Subcutaneous abdominal adipose tissue (tissue), 5 donors: ENCODE results near the gene ZNF765.
"Not testable (repeated sequence)": the region's sequence is repeated elsewhere in the genome, so short reads cannot be mapped to it uniquely, and the experiment has no call there.

Experiments
- H3K27ac ChIP-seq: one replicate; pipeline ENCODE4 v1.7.0; 2013; ENCODE audit warnings: low read depth, mild to moderate bottlenecking, inconsistent platforms, low read length, moderate library complexity
- H3K27me3 ChIP-seq, 5 donors: one replicate each; pipeline ENCODE4 v1.7.0; 2013; ENCODE audit warnings: low read length in 5 of 5, inconsistent platforms in 1 of 5; ENCODE audit not compliant: control insufficient read depth in 5 of 5, insufficient read depth in 4 of 5
- H3K36me3 ChIP-seq, 5 donors: one replicate each; pipeline ENCODE4 v1.7.0; 2013; ENCODE audit warnings: low read length in 5 of 5; ENCODE audit not compliant: control insufficient read depth in 5 of 5, insufficient read depth in 5 of 5
- H3K4me1 ChIP-seq, 5 donors: one replicate each; pipeline ENCODE4 v1.7.0; 2013; ENCODE audit warnings: low read length in 5 of 5, mild to moderate bottlenecking in 3 of 5, moderate library complexity in 1 of 5; ENCODE audit not compliant: control insufficient read depth in 5 of 5, insufficient read depth in 5 of 5
- H3K4me3 ChIP-seq, 5 donors: one replicate each; pipeline ENCODE4 v1.7.0; 2013; ENCODE audit warnings: low read length in 5 of 5, low read depth in 1 of 5
- H3K9ac ChIP-seq, 5 donors: one replicate each; pipeline ENCODE4 v1.7.0; 2013; ENCODE audit warnings: low read length in 5 of 5, mild to moderate bottlenecking in 4 of 5, moderate library complexity in 3 of 5
- H3K9me3 ChIP-seq, 5 donors: one replicate each; pipeline ENCODE4 v1.7.0; 2013; ENCODE audit warnings: low read length in 5 of 5; ENCODE audit not compliant: control insufficient read depth in 5 of 5
- donor health status: healthy.
- donor health status: healthy.
- donor health status: healthy.
- donor health status: healthy.
- donor health status: healthy.

ZNF765 gene

DNA sequence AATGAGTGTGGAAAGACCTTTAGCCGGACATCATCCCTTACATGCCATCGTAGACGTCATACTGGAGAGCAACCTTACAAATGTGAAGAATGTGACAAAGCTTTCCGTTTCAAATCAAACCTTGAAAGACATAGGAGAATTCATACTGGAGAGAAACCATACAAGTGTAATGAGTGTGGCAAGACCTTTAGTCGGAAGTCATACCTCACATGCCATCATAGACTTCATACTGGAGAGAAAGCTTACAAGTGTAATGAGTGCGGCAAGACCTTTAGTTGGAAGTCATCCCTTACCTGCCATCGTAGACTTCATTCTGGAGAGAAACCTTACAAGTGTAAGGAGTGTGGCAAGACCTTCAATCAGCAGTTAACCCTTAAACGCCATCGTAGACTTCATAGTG is 60.9 kb downstream of the ZNF765 start:
- no peaks in the 10 kb centered on the region for H3K27me3 ChIP-seq
- no peak overlapping the region for H3K9ac ChIP-seq
- no peaks in the 10 kb centered on the region for H3K4me1 ChIP-seq
- no peak overlapping the region for H3K27ac ChIP-seq
- peaks cover 22 to 50% (median 44%) of the 10 kb centered on the region in 5 donors for H3K36me3 ChIP-seq
- H3K9me3 ChIP-seq, result peaks cover 18 to 59% (median 28%) of the 10 kb centered on the region in 5 donors
- peak overlapping the region in 2 of 5 donors; percentile 11 to 33 for H3K4me3 ChIP-seq

DNA sequence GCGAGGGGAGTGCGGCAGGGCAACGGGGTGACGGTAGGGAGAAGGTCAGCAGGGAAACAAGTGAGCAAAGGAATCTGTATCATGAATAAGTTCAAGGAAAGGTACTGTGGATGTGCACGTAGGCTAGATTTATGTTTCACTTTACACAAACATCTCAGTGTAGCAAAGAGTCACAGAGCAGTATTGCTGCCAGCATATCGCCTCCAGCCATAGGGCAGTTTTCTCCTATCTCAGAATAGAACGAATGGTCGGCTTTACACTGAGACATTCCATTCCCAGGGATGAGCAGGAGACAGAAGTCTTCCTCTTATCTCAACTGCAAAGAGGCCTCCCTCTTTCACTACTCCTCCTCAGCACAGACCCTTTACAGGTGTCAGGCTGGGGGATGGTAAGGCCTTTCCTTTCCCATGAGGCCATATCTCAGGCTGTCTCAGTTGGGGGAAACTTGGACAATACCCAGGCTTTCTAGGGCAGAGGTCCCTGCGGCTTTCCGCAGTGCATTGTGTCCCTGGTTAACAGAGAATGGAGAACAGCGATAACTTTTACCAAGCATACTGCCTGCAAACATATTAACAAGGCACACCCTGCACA is 65.3 kb downstream of the ZNF765 start:
- H3K27me3 ChIP-seq, H3K4me3 ChIP-seq, H3K9ac ChIP-seq, H3K36me3 ChIP-seq, H3K4me1 ChIP-seq, H3K27ac ChIP-seq: not testable (repeated sequence)
- H3K9me3 ChIP-seq, result peaks cover 14 to 39% (median 18%) of the 10 kb centered on the region in 5 donors

DNA sequence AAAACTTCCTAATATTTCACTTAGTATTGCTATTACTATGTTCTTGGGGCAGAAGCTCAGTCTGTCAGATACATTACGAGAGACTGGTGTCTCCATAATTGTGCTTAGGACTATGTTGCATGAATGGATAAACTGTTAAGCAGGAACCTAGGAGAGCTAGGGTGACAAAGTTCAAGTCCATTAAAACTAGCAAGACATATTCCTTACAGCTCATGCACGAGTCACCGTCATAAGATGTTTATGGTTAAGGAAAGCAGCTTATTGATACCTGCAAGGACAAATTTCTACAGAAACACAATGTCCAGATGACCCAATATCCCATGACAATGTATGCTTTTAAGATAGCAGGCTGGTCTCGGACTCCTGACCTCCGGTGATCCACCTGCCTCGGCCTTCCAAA is 66.9 kb downstream of the ZNF765 start:
- no peak overlapping the region for H3K4me3 ChIP-seq
- peaks cover 6 to 23% (median 9%) of the 10 kb centered on the region in 5 donors for H3K9me3 ChIP-seq

GRCh38 chr19:53462861-53463260 is 67.9 kb downstream of the ZNF765 start:
- H3K9ac ChIP-seq, result no peak overlapping the region
- no peaks in the 10 kb centered on the region for H3K27me3 ChIP-seq
- no peak overlapping the region for H3K27ac ChIP-seq
- H3K4me1 ChIP-seq, result peaks cover 0 to 16% (median 12%) of the 10 kb centered on the region in 5 donors
- H3K36me3 ChIP-seq, result no peaks in the 10 kb centered on the region
- peak overlapping the region; percentile 39 to 55 (median 48) for H3K4me3 ChIP-seq
- peaks cover 0 to 14% (median 9%) of the 10 kb centered on the region in 5 donors for H3K9me3 ChIP-seq

More for the DNA sequence above, 66.9 kb downstream of the ZNF765 start:
- Histone ChIP-seq H3K36me3 (no peaks in the 10 kb centered on the region), H3K9ac (no peak overlapping the region), H3K4me1 (peaks cover 0 to 11% (median 9%) of the 10 kb centered on the region in 5 donors), H3K27me3 (no peaks in the 10 kb centered on the region), H3K27ac (no peak overlapping the region)

DNA sequence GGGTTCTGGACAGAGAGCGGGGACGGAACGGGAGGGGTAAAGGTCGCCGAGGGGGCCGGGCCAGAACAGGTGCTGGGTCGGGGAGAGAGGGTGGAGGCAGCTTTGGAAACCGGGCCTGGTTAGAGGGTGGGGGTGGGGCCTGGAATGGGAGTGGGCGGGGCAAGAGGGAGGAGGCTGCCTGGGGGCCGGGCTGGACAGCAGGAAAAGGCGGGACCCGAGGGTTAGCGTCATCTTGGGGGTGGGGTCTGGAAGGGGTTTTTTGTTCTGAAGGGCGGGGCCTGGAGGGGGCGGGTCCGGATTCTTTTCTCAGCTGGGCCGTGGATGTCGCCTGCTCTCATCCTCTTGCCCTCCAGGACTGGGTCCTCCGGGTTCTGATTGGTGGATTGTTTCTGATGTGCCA is 68.3 kb downstream of the ZNF765 start:
- Histone ChIP-seq H3K27me3 (no peaks in the 10 kb centered on the region), H3K9ac (no peak overlapping the region), H3K4me1 (peaks cover 0 to 20% (median 13%) of the 10 kb centered on the region in 5 donors), H3K27ac (no peak overlapping the region), H3K9me3 (peaks cover 0 to 10% (median 6%) of the 10 kb centered on the region in 5 donors), H3K36me3 (no peaks in the 10 kb centered on the region), H3K4me3 (peak overlapping the region; percentile 39 to 55 (median 48))

GRCh38 chr19:53466726-53467484 is 72.0 kb downstream of the ZNF765 start:
- Histone ChIP-seq H3K36me3 (no peaks in the 10 kb centered on the region), H3K4me1 (peaks cover 0 to 27% (median 22%) of the 10 kb centered on the region in 5 donors), H3K9me3 (peaks cover 0 to 4% (median 0%) of the 10 kb centered on the region in 5 donors), H3K4me3 (peak overlapping the region; percentile 73 to 90 (median 82)), H3K27ac (no peak overlapping the region), H3K9ac (peak overlapping the region in 2 of 5 donors; percentile 55 to 66), H3K27me3 (no peaks in the 10 kb centered on the region)

- Histone ChIP-seq H3K27ac (no peak within 1 kb of the TSS), H3K27me3 (no peaks in the 10 kb centered on the region), H3K9ac (peak within 1 kb of the TSS; percentile 26 to 89 (median 83)), H3K4me3 (peak within 1 kb of the TSS; percentile 79 to 91 (median 87)), H3K4me1 (peaks cover 0 to 27% (median 22%) of the 10 kb centered on the region in 5 donors), H3K9me3 (peaks cover 0 to 3% (median 0%) of the 10 kb centered on the region in 5 donors), H3K36me3 (no peaks in the 10 kb centered on the region)
Measured at GRCh38 chr19:53467485-53468262, 72.7 kb downstream of the ZNF765 start, which contains the start of gene ZNF813. Gene ZNF813, plus strand, starts transcription at chr19:53467733. Its CDS starts 16,090 bp downstream, at chr19:53483823.

DNA sequence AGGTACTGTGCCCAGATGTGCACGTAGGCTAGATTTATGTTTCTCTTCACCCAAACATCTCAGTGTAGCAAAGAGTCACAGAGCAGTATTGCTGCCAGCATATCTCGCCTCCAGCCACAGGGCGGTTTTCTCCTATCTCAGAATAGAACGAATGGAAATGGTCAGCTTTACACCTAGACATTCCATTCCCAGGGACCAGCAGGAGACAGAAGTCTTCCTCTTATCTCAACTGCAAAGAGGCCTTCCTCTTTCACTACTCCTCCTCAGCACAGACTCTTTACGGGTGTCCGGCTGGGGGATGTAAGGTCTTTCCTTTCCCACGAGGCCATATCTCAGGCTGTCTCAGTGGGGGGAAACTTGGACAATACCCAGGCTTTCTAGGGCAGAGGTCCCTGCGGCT is 73.7 kb downstream of the ZNF765 start:
- H3K36me3 ChIP-seq, H3K27me3 ChIP-seq, H3K9me3 ChIP-seq, H3K27ac ChIP-seq: not testable (repeated sequence)
- Histone ChIP-seq H3K9ac (peak overlapping the region in 2 of 5 donors; percentile 55 to 89), H3K4me1 (peaks cover 0 to 21% (median 17%) of the 10 kb centered on the region in 5 donors), H3K4me3 (peak overlapping the region; percentile 35 to 90 (median 79))

GRCh38 chr19:53471916-53472315 is 77.0 kb downstream of the ZNF765 start:
- Histone ChIP-seq H3K27ac (no peak overlapping the region), H3K9me3 (peaks cover 0 to 7% (median 0%) of the 10 kb centered on the region in 5 donors), H3K4me3 (no peak overlapping the region), H3K4me1 (peaks cover 0 to 16% (median 14%) of the 10 kb centered on the region in 5 donors), H3K9ac (no peak overlapping the region), H3K27me3 (no peaks in the 10 kb centered on the region), H3K36me3 (peaks cover 0 to 11% (median 1%) of the 10 kb centered on the region in 5 donors)
